NCI-H1105 treated with DMSO at 0.1 percent for 48 hours (cell line): ENCODE data around the gene TNS3.
A peak's percentile ranks its signal among the peaks of the same experiment; 100 is the strongest.

Experiments
- DNase-seq: peaks from one replicate; lab custom pipeline; 2025; lab: John Stamatoyannopoulos, UW

Gene TNS3

GRCh38 chr7:47485640-47486435 lies 96.1 kb downstream of the TNS3 start:
- no peak for DNase-seq

- DNase-seq: no peak
Measured at GRCh38 chr7:47484923-47485639, 96.8 kb downstream of the TNS3 start.

GRCh38 chr7:47484457-47484856 lies 97.5 kb downstream of the TNS3 start:
- DNase-seq: no peak

GRCh38 chr7:47483604-47484273 lies 98.2 kb downstream of the TNS3 start:
- DNase-seq: no peak

GRCh38 chr7:47482013-47482875 lies 99.7 kb downstream of the TNS3 start:
- no peak for DNase-seq

GRCh38 chr7:47481541-47482012 lies 100.3 kb downstream of the TNS3 start:
- no peak for DNase-seq

GRCh38 chr7:47480576-47481538 lies 101.1 kb downstream of the TNS3 start:
- DNase-seq: no peak

- DNase-seq: no peak
Measured at GRCh38 chr7:47479821-47480575, 101.9 kb downstream of the TNS3 start.

- no peak for DNase-seq
Measured at GRCh38 chr7:47478926-47479711, 102.8 kb downstream of the TNS3 start.

GRCh38 chr7:47478017-47478344 lies 103.9 kb downstream of the TNS3 start:
- no peak for DNase-seq

GRCh38 chr7:47477191-47478016 lies 104.5 kb downstream of the TNS3 start:
- DNase-seq: peak; percentile 86

- no peak for DNase-seq
Measured at GRCh38 chr7:47475880-47476227, 106.1 kb downstream of the TNS3 start.

GRCh38 chr7:47474937-47475879 lies 106.7 kb downstream of the TNS3 start:
- DNase-seq: no peak

- no peak for DNase-seq
Measured at GRCh38 chr7:47474211-47474936, 107.5 kb downstream of the TNS3 start.

GRCh38 chr7:47473499-47474210 lies 108.3 kb downstream of the TNS3 start:
- no peak for DNase-seq
